H54 (cell line): ENCODE measurements around the gene NPAS4.
"Not testable (repeated sequence)": the region's sequence is repeated elsewhere in the genome, so short reads cannot be mapped to it uniquely, and the experiment has no call there.

Source experiments
- DNase-seq: peaks from one replicate; pipeline ENCODE4 v3.0.0; 2011; ENCODE audit warnings: low spot score, mixed read lengths; ENCODE audit not compliant: insufficient read length
- FAIRE-seq: peaks from 3 replicates; lab custom pipeline; 2011; peaks lifted over from hg19 to GRCh38; lab: Jason Lieb, UNC
- POLR2A ChIP-seq: IDR thresholded peaks from 2 replicates; pipeline ENCODE4 v1.6.1; 2011; ENCODE audit warnings: low read depth, mild to moderate bottlenecking, low read length

NPAS4 gene

GRCh38 chr11:66429983-66430602 lies 9.3 kb downstream of the NPAS4 start:
- peak; percentile 77 for DNase-seq
- no peak for FAIRE-seq
- no peak for TF ChIP-seq POLR2A

- FAIRE-seq, DNase-seq: not testable (repeated sequence)
These were observed 10.5 kb downstream of the NPAS4 start for GRCh38 chr11:66431287-66431686.

- DNase-seq, FAIRE-seq: not testable (repeated sequence)
These were observed 11.1 kb downstream of the NPAS4 start for GRCh38 chr11:66431871-66432329.

GRCh38 chr11:66432597-66432996 lies 11.8 kb downstream of the NPAS4 start:
- DNase-seq (no peak), FAIRE-seq (no peak)
- no peak for TF ChIP-seq POLR2A

- no peak for DNase-seq
- no peak for FAIRE-seq
- no peak for TF ChIP-seq POLR2A
These were observed 17.2 kb downstream of the NPAS4 start for GRCh38 chr11:66437979-66438503.

- TF ChIP-seq POLR2A, result 0 out of 2 replicates have a peak, but pooled peaks have one; percentile 36
- DNase-seq (peak; percentile 96), FAIRE-seq (peak; percentile 62)
These were observed 17.9 kb downstream of the NPAS4 start, which contains the start of gene MRPL11 for GRCh38 chr11:66438504-66439466. Gene MRPL11, minus strand, starts transcription at chr11:66438848. Its CDS starts 94 bp downstream, at chr11:66438754.

GRCh38 chr11:66440101-66440939 lies 19.5 kb downstream of the NPAS4 start:
- not testable (repeated sequence) for DNase-seq, FAIRE-seq

GRCh38 chr11:66440940-66441282 lies 20.1 kb downstream of the NPAS4 start:
- DNase-seq, FAIRE-seq: not testable (repeated sequence)

GRCh38 chr11:66443602-66444001 lies 22.8 kb downstream of the NPAS4 start:
- DNase-seq (peak; percentile 89), FAIRE-seq (no peak)
- TF ChIP-seq POLR2A, result no peak

GRCh38 chr11:66447012-66447411 lies 26.2 kb downstream of the NPAS4 start:
- DNase-seq (no peak), FAIRE-seq (no peak)
- no peak for TF ChIP-seq POLR2A

- TF ChIP-seq POLR2A, result no peak
- DNase-seq (no peak), FAIRE-seq (no peak)
These were observed 27.7 kb downstream of the NPAS4 start for GRCh38 chr11:66448523-66448922.

- no peak for DNase-seq
- FAIRE-seq, result no peak
- no peak for TF ChIP-seq POLR2A
These were observed 29.7 kb downstream of the NPAS4 start for GRCh38 chr11:66450560-66450959.

GRCh38 chr11:66451663-66452062 lies 30.8 kb downstream of the NPAS4 start:
- DNase-seq (no peak), FAIRE-seq (no peak)
- no peak for TF ChIP-seq POLR2A
